Fibroblast of skin of left quadriceps (primary cell): ENCODE measurements around the gene HTT.
A peak's percentile ranks its signal among the peaks of the same experiment; 100 is the strongest.

ENCODE experiments used
- DNase-seq, 2 experiments: peaks; one replicate each; pipeline ENCODE4 v3.0.0-alpha.2; 2013; ENCODE audit warnings: low read depth in 2 of 2

HTT gene

DNA sequence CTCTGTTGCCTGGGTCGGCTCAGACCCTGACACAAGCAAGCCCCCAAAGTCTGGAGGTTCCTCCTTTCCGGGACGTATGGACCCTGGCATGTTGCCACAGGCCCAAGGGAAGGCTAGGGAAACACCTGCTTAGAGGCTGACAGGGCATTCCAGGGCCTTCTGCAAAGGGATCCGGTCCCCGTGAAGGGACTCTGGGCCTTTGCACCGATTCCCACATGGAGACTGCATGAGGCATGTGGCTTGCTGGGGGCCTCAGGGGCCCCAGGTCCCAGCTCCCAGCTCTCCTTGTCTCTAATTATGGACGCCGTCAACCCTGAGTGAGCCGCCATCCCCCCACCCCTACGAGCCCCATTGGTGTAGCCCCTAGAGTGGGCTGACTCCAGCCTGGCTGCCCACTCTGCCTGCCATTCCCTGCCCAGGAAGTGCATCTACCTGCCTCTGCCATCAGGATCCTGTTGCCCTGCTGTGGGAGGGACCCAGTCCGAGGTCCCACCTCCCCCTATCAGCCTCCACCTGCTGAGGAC is 214.2 kb downstream of the HTT start:
- no peak for DNase-seq

DNA sequence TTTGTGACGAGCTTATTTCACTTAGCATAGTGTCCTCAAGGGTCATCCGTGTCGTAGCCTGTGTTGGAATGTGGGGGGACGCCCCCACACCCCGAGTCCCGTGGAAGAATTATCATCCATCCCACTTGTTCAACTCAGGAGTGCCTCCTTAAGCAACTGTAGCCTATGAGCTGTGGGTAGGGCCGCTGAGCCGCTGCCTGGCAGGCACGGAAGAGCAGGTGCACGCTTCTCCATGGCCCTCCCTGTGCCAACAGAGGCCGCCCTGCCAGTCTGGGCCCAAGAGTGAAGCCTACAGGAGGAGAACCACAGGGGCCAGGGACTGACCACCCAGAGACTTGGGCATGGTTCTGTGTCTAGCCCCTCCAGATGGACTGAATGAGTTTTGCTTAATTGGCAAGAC is 216.0 kb downstream of the HTT start:
- no peak for DNase-seq

DNA sequence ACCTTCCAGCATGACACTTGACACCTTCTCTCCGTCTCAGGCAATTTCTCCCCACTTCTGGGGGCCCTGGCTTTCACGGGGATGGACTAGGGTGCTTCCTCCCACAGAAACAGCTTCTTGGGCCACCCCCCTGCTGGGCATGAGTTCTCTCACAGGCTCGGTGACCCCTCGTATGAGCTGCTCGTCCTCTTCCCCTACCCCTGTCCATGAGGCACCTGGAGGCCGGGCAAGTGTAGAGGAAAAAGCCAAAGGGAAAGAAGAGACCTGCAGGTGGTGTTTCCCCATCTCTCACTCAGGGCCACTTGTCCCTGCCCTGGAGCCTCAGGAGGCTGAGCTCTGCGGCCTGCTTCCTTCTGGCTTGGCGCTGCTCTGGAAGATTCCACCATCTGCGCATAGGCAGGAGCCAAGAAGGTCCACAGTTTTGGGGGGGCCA is 216.4 kb downstream of the HTT start:
- DNase-seq: no peak

DNA sequence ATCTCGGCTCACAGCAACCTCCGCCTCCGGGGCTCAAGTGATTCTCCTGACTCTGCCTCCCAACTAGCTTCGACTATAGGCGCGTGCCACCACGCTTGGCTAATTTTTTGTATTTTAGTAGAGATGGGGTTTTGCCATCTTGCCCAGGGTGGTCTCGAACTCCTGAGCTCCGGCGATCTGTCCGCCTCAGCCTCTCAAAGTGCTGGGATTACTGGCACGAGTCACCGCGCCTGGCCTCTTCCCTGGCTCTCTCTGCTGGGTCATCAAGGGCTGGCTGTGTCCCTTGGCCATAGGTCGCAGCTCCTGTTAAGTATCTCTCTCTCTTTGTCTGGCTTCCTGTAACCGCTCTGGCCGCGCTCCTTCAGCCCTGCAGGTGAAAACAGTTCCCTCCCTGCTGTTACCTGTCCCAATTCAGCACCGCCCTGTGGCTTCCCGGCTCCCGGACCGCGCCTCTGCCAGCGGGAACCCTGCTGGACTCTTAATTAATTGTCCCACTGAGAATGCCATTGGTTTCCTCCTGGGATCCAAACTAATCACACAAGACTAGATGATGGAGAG is 217.0 kb downstream of the HTT start:
- no peak for DNase-seq

DNA sequence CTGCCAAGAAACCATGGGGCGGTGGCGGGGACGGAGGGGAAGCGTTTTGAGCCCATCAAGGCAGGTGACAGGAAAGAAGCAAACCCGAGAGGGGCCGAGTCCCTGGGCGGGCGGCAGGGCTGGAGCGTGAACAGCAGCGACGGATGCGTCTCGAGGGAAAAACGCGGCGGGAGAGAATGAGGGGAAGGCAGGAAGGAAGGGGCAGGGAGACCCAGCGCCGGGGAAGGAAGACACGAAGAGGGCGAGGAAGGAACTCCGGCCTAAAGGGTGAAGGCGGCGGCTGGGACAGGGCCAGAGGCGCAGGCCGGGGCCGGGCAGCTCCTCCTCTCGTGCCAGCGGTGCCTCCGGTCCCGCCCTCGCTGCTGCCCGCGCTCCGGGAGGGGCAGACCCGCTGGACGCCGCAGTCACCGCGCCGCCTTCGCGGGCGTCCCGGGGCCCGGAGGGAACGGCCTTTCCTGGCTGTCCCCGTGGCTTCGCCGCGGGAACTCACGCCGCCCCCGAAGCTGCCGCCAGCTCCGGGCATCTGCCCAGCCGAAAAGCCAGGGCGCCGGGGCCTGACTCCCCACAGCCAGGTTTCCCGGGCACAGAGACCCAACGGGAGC is 217.6 kb downstream of the HTT start:
- DNase-seq: no peak

DNA sequence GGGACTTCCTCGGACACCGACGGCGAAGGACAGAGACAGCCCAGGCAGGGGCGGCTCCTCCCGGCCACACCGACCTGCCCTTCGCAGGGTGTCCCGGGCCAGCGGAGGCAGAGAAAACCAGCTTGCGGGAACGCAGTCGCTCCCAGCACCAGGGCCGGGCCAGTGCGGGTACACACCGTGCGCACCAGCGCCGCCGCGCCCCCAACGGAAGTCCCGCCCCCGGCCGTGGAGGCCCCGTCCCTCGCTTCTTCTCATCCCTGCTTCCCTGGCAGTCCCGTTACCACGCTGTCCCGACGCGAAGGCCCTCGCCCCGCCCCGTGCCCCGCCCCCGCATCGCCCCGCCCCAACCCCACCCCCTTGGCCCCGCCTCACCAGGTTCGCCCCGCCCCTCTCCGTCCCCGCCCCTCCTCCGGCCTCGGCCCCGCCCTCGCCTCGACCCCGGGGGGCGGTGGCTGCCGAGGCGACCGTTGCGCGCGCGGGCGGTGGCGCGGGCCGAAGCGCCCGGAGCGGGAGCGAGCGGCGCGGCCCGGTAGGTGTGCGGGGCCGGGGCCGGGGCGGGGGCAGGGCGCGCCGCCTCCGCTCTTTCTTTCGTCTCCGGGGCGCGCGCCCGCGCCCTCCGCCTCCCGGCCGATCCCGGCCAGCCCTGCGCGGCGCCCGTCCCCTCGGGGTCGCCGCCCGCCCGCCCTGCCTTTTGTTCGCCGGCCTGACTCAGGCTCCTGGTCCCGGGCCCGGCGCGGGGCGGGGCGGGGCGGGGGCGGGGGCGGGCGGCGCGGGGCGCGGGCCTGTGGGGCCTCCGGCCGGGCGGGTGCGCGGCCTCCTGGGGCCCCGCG is 218.3 kb downstream of the HTT start, which contains the start of gene RGS12:
TSS of gene RGS12 (plus strand) at position 451 of the 830 bp plus-strand sequence. CDS start 23,150 bp downstream, outside the sequence.
- peak; percentile 79 to 81 for DNase-seq
